GM21786 (cell line): Measurements from ENCODE around the gene HOXA7.

Experiments used
- ATAC-seq: cut with Tn5 transposase; IDR thresholded peaks from one replicate; pipeline ENCODE4 v1.9.1; 2021; ENCODE audit not compliant: unreplicated experiment

HOXA7 gene

GRCh38 chr7:27160546-27161213 is 4.2 kb upstream of the HOXA7 start:
- ATAC-seq, result peak; percentile 69

- ATAC-seq, result no peak
These were observed 3.7 kb upstream of the HOXA7 start for GRCh38 chr7:27160145-27160545.

- no peak for ATAC-seq
These were observed 3.0 kb upstream of the HOXA7 start for GRCh38 chr7:27159266-27160144.

- no peak for ATAC-seq
These were observed 2.2 kb upstream of the HOXA7 start for GRCh38 chr7:27158436-27159265.

- no peak for ATAC-seq
These were observed 1.4 kb upstream of the HOXA7 start for GRCh38 chr7:27157702-27158431.

- ATAC-seq, result no peak
These were observed 634 bp upstream of the HOXA7 start for GRCh38 chr7:27156916-27157701.

GRCh38 chr7:27155816-27156507 is 513 bp downstream of the HOXA7 start:
- ATAC-seq, result no peak

GRCh38 chr7:27154901-27155815 is 1.3 kb downstream of the HOXA7 start:
- ATAC-seq, result no peak

- ATAC-seq, result no peak
These were observed 2.1 kb downstream of the HOXA7 start for GRCh38 chr7:27154369-27154768.

GRCh38 chr7:27153526-27153925 is 2.9 kb downstream of the HOXA7 start:
- ATAC-seq, result no peak

- ATAC-seq, result no peak
These were observed 3.5 kb downstream of the HOXA7 start for GRCh38 chr7:27152816-27153442.

- ATAC-seq, result no peak
These were observed 4.3 kb downstream of the HOXA7 start, which contains the start of gene HOXA3 for GRCh38 chr7:27151931-27152815. HOXA3 (minus strand) TSS chr7:27152583; CDS start chr7:27110640, 41,943 bp downstream.

GRCh38 chr7:27151341-27151930 is 5.0 kb downstream of the HOXA7 start:
- ATAC-seq, result no peak

GRCh38 chr7:27150568-27151340 is 5.7 kb downstream of the HOXA7 start:
- peak; percentile 77 for ATAC-seq

GRCh38 chr7:27149842-27150567 is 6.5 kb downstream of the HOXA7 start:
- no peak for ATAC-seq
